Glomerular visceral epithelial cell (primary cell): ENCODE measurements around the gene PRPF19.

Experiments used
- DNase-seq: peaks from one replicate; pipeline ENCODE4 v3.0.0-alpha.2; 2016; ENCODE audit errors: extremely low spot score

PRPF19 gene

GRCh38 chr11:60937811-60938210, 31.4 kb upstream of the PRPF19 start:
- no peak for DNase-seq

GRCh38 chr11:60937144-60937527, 30.8 kb upstream of the PRPF19 start:
- DNase-seq = no peak

- no peak for DNase-seq
These were observed 30.2 kb upstream of the PRPF19 start for GRCh38 chr11:60936467-60937143.

GRCh38 chr11:60935676-60936442, 29.5 kb upstream of the PRPF19 start:
- DNase-seq = no peak

GRCh38 chr11:60934790-60935605, 28.6 kb upstream of the PRPF19 start:
- DNase-seq = no peak

- no peak for DNase-seq
These were observed 27.9 kb upstream of the PRPF19 start for GRCh38 chr11:60934124-60934789.

GRCh38 chr11:60933416-60934123, 27.2 kb upstream of the PRPF19 start:
- DNase-seq = no peak

- DNase-seq = no peak
These were observed 26.4 kb upstream of the PRPF19 start for GRCh38 chr11:60932605-60933356.

- no peak for DNase-seq
These were observed 25.5 kb upstream of the PRPF19 start for GRCh38 chr11:60931917-60932316.

GRCh38 chr11:60930394-60930793, 24.0 kb upstream of the PRPF19 start:
- no peak for DNase-seq

GRCh38 chr11:60929764-60930163, 23.4 kb upstream of the PRPF19 start:
- DNase-seq = no peak

GRCh38 chr11:60928563-60929001, 22.2 kb upstream of the PRPF19 start:
- no peak for DNase-seq

GRCh38 chr11:60927600-60927999, 21.2 kb upstream of the PRPF19 start:
- DNase-seq = no peak

- no peak for DNase-seq
These were observed 20.7 kb upstream of the PRPF19 start for GRCh38 chr11:60927061-60927592.

- DNase-seq = no peak
These were observed 20.1 kb upstream of the PRPF19 start for GRCh38 chr11:60926500-60926899.

- DNase-seq = peak; percentile 69
These were observed 19.5 kb upstream of the PRPF19 start for GRCh38 chr11:60925868-60926267.

GRCh38 chr11:60924906-60925853, 18.8 kb upstream of the PRPF19 start:
- peak; percentile 6 for DNase-seq

- DNase-seq = peak; percentile 67
These were observed 17.9 kb upstream of the PRPF19 start, which contains the start of gene TMEM132A for GRCh38 chr11:60924110-60924905. Gene TMEM132A, plus strand, starts transcription at chr11:60924460. Its CDS starts 174 bp downstream, at chr11:60924634.
